Right kidney (tissue), 1 donor: Measurements from ENCODE around the gene SLC27A1.
A peak's percentile ranks its signal among the peaks of the same experiment; 100 is the strongest.
"Not testable (repeated sequence)": the region's sequence is repeated elsewhere in the genome, so short reads cannot be mapped to it uniquely, and the experiment has no call there.

Source experiments
- DNase-seq: peaks from one replicate; pipeline ENCODE4 v3.0.0-alpha.2; 2016

The SLC27A1 gene

GRCh38 chr19:17508558-17508933, 38.2 kb downstream of the SLC27A1 start:
- DNase-seq = not testable (repeated sequence)

- no peak for DNase-seq
Observed at GRCh38 chr19:17510220-17510993, 40.1 kb downstream of the SLC27A1 start.

DNA sequence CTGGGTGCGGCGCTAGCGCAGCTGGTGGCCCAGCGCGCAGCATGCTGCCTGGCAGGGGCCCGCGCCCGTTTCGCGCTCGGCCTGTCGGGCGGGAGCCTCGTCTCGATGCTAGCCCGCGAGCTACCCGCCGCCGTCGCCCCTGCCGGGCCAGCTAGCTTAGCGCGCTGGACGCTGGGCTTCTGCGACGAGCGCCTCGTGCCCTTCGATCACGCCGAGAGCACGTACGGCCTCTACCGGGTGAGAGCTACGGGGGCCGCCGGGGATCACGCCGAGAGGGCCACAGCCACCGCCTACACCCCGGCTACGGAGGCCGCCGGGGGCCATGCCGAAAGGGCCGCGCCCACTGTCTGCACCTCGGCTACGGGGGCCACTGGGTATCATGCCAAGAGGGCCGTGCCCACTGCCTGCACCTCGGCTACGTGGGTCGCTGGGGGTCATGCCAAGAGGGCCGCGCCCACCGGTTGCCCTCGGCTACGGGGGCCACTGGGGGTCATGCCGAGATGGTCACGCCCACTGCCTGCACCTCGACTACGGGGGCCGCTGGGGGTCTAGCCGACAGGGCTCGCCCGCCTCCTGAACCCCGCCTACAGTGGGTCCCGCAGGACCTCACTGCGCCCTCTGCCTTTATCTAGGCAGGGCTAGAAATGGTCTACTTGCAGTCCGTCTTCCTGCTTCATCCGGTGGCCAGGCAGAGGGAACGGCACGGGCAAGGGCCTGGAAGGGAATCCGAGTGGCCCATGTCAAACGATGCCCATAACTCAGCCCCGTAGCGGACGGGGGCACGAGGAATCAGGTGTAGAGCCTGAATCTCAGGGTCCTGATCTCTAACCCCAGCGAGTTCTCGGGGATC, 41.6 kb downstream of the SLC27A1 start:
- DNase-seq = peak; percentile 98

DNA sequence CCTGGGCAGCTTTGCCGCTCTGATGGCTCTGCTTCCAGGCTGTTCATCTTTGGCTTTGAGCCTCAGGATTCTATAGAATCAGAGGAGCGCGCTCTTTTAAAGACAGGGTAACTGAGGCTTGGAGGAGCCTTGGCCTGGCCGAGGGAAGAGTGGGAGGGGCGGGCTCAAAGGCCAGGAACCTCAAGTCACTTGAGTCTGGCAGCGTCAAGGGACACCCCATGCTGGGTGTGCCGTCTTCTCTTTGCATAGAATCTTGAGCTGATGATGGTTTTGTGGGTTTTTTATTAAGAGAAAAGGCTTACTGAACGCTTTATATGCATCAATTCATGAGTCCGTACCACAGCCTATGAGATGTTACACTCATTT, 42.2 kb downstream of the SLC27A1 start:
- DNase-seq = no peak

DNA sequence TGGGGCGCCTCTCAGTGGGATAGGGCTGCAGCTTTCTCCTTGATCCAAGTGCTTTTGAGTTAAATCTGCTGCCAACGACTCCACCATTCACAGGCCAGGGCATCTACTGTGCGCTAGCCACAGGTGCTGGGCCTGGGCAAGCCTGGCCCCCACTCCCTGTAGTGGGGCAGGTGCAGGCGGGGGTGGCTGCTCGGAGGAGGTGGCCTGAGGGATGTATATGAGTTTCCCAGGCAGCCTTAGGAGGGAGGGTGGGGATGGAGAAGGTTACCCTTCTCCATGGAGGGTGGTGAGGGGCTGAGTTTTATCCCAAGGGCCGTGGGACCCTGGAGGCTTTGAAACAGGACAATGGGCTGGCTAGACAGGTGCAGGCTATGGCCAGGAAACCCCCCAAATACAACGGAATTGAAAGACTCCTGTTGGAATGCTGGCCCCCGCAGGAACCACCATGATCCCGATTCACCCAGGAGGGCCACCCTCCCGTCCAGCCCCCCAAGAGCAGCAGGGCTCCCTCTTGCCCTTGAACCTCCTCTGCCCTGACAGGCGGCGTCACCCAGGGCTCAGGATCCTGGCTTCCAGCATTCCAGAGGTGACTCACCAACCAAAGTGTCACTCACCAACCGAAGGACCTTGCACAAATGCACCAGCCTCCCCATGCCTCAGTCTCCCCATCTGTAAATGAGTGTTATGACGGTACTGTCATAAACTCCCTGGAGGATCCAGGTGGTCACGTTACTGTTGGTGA, 45.3 kb downstream of the SLC27A1 start:
- DNase-seq = no peak

DNA sequence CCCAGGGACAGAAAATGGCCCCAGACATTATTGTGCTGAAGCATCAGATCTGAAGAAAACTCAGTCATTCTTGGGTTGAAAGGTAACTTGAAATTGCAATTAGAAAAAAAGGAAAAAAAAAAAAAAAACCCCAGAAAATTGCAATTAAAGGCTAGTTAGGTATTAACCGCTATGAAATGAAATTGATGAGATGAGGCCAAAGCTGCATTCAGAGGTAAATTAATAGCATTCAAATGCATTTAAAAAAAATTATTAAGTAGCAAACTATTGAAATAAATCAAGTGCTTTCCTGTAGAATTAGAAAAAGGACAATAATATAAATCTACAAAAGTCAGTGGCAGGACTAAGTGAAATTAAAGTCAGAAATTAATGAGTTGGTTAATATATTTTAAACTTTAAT, 47.6 kb downstream of the SLC27A1 start:
- no peak for DNase-seq

DNA sequence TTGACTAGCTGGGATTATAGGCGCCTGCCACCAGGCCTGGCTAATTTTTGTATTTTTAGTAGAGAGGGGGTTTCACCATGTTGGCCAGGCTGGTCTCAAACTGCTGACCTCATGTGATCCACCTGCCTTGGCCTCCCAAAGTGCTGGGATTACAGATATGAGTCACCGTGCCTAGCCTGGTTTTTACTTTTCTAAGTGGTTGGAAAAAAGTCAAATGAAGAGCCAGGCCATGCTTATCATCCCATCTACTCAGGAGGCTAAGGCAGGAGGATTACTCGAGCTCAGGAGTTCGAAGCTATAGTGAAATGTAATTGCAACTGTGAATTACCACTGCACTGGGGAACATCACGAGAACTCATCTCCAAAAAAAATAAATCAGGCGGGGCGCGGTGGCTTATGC, 48.3 kb downstream of the SLC27A1 start:
- not testable (repeated sequence) for DNase-seq

GRCh38 chr19:17519967-17520366, 49.6 kb downstream of the SLC27A1 start:
- no peak for DNase-seq

DNA sequence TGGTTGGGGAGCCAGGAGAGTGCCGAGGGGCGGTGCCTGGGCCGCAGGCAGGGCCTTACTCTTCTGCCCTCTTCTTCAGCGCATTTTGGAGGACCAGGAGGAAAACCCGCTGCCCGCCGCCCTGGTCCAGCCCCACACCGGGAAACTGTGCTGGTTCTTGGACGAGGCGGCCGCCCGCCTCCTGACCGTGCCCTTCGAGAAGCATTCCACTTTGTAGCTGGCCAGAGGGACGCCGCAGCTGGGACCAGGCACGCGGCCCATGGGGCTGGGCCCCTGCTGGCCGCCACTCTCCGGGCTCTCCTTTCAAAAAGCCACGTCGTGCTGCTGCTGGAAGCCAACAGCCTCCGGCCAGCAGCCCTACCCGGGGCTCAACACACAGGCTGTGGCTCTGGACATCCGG, 50.5 kb downstream of the SLC27A1 start:
- no peak for DNase-seq

- DNase-seq = no peak
Observed at GRCh38 chr19:17522988-17523872, 52.9 kb downstream of the SLC27A1 start.

- no peak for DNase-seq
Observed at GRCh38 chr19:17524651-17525050, 54.3 kb downstream of the SLC27A1 start.

DNA sequence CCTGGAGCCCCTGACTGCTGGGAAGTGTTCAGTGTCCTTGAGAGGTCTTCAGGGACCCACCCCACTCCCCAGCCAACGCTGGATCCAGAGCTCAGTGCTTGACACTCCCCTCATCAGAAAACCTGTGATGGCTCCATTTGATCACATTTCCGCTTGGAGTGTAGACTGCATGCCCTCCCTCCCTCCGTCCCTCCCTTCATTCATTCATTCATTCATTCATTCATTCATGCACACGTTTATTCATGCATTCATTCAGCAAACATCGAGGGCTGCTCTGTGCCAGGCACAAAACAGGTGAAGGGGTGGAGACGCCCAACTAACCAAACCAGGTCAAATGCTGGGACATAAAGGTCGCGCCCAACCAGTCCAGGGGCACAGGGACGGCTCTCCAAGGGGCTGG, 54.8 kb downstream of the SLC27A1 start:
- DNase-seq = no peak

DNA sequence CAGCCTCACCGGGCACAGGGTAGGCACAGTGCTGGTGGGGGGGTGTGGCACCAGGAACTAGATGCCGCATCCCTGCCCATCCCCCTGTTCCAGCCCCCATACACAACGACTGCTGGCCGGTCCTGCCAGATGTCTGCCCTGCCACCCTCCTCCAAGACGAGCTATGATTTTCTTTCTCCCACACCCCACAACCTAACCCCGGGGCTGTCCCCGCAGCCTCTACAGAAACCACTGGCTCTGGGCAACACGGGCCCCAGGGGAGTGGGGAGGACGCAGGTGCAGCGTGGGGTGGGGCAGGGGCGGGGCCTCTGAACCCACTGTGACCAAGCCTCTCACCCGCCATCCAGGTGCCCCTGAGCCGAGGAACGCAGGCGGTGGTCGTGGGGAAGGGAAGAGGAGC, 56.6 kb downstream of the SLC27A1 start:
- no peak for DNase-seq

DNA sequence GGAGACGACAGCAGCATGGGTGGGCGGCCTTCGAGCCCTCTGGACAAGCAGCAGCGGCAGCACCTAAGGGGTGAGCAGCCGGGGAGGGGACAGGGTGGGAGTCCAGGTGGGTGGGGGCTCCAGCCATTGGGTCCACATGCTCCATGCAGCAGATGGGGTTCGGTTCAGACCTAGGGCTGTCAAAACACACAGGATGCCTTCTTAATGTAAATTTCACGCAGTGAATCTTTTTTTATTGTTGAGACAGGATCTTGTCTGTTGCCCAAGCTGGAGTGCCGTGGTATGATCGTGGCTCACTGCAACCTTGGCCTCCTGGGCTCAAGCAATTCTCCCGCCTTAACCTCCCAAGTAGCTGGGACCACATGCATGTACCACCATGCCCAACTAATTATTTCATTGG, 57.0 kb downstream of the SLC27A1 start:
- no peak for DNase-seq

GRCh38 chr19:17528610-17529009, 58.3 kb downstream of the SLC27A1 start:
- DNase-seq = no peak

GRCh38 chr19:17529239-17530158, 59.2 kb downstream of the SLC27A1 start:
- DNase-seq = no peak

- DNase-seq = no peak
Observed at GRCh38 chr19:17530586-17530985, 60.3 kb downstream of the SLC27A1 start.

GRCh38 chr19:17532116-17532515, 61.8 kb downstream of the SLC27A1 start:
- no peak for DNase-seq

DNA sequence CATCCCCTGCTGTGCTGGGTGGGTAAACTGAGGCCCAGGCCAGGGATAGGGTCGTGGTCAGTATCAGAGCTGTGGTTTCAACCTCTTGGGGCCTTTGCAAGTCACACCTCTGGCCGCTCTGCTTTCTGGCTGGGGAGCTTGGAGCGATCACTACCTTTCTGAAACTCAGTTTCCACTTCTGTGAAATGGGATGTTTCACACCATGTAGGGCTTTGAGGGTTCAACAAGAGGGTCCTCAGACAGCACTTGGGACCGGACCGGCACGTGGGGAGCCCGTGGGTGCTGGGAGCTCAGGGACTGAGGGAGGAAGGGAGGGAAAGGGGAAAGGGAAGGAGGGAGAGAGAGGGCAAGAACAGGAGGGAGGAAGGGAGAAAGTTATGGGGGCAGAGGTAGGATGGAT, 62.2 kb downstream of the SLC27A1 start:
- no peak for DNase-seq

- DNase-seq = no peak
Observed at GRCh38 chr19:17534767-17535166, 64.4 kb downstream of the SLC27A1 start.

DNA sequence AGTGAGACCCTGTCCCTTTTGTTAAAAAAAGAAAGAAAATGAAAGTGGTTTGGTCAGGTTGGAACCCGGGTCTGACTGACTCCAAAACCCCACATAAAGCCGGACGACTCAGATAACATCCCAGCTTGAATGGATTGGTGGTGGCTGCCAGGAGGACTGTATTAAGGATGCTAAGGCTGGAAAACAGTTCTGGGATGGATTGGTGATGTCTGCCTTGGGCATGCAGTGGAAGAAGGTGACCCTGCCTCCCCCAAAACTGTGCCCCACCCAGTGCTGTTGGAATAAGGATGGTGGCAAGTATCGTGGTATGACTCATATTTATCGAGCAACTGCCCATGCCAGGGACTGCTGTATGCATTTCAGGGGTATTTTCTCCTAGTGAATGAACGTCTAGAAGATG, 66.6 kb downstream of the SLC27A1 start:
- no peak for DNase-seq
